HG02623 (cell line): ENCODE results near the gene KDM8.
"Not testable (repeated sequence)": the region's sequence is repeated elsewhere in the genome, so short reads cannot be mapped to it uniquely, and the experiment has no call there.

Source experiments
- ATAC-seq: cut with Tn5 transposase; IDR thresholded peaks from one replicate; pipeline ENCODE4 v1.9.1; 2021; ENCODE audit warnings: moderate library complexity; ENCODE audit not compliant: unreplicated experiment

KDM8 gene

DNA sequence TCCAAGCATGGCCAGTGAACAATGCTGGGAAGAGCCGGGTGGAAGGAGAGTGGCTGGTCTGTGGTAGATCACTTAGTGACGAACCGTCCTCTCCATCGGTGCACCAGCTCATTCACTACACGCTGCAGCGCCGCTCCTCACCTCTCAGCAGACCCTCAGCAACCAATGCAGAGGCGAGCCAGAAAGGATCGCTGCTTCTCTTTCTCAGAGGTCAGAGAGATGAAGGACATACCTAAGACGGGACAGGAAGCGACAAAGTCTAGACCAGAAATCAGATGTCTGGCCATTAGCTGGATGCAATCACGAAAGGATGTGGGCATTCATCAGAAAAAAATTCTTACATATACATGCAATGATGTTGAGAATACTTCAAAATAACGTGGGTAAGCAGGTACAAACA lies 38.3 kb downstream of the KDM8 start:
- no peak for ATAC-seq

DNA sequence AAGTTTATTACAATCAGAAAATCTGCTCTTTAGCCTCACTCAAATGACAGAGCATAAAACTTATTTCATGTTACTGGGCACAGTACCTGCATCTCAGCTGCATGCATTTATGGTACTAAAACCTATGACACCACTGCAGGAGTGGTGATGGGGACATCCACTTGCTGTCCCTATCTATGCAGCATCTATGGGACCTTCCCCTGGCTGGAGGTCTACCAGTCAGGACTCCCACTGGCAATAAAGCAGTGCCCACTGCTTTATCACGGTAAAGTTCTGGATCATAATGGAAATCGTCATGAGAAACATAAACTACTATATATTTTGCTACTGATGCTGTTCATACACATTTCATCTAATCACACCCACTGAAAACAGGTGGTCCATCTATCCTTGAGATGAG lies 39.1 kb downstream of the KDM8 start:
- ATAC-seq, result no peak

DNA sequence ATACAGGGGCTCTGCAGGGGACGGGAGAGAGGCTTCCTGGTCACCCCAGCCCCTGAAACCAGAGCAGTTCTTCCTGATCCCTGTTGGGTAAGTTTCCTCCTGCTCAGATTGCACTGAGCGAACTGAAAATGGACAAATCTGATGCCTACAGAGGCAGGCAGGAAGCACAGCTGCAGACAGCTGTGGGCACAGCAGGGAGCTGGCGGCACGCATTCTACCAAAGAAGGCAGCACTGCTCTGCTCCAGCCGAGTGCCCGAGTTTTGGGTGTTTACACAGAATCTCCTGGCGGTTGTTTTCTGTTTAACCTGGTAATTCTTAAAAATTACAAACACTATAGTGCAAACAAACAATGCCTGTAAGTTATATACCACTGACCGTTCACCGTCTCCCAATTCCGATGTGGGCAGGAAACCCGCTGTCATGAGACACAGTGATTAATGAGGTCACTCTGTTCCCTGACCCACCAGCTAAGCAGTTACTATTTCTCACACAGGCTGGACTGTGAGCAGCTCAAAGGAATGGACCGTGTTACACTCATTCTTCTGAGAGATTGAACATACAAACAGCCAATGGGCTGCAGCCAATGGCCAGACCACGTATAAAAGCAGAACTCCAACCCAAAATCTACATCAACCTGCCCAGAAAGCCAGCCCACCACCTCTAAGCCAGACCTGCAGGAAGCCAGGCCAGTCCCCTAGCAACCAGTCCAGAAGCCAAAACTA lies 39.7 kb downstream of the KDM8 start:
- no peak for ATAC-seq

DNA sequence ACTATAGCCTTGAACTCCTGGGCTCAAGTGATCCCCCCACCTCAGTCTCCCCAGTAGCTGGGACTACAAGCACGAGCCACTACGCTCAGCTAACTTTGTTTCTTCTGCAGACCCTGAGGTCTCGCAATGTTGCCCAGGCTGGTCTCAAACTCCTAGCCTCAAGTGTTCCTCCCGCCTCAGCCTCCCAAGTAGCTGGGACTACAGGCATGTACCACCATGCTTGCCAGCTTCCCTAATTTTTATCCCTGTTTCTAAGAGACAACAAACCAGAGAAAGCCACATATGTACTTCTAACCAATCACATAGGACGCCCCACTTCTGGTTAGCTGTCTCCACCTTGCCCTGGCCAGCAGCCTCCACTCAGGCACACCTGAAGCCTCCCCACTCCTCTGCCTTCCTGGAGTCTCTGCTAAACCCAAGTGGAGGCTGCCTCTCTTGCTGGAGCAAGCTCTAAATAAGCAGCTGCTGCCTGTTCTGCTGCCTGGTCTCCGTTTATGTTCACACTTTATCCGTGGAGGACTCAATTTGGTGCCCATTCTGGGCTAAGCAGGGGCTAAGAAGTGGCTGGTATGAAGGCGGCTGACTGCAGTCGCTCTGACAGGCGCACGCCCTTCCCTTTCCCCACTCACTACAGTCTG lies 40.5 kb downstream of the KDM8 start:
- no peak for ATAC-seq

DNA sequence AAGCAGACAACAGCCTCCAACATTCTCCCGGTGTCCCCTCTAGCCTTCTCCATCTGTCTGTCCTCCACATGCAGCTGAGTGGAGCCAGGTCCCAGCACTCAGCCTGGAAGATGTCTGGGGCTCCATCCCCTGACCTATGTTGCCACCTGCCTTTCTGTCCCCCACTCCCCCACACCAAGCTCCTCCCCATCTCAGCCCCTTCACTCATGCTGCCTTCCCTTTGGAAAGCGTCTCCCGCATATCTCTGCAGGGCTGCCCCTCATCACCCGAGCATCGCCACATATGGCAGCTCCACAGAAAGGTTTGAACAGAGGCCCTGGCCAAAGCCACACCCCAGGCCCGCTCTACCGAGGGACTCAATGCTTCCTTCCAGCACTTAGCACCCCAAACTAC lies 41.0 kb downstream of the KDM8 start:
- ATAC-seq, result no peak

DNA sequence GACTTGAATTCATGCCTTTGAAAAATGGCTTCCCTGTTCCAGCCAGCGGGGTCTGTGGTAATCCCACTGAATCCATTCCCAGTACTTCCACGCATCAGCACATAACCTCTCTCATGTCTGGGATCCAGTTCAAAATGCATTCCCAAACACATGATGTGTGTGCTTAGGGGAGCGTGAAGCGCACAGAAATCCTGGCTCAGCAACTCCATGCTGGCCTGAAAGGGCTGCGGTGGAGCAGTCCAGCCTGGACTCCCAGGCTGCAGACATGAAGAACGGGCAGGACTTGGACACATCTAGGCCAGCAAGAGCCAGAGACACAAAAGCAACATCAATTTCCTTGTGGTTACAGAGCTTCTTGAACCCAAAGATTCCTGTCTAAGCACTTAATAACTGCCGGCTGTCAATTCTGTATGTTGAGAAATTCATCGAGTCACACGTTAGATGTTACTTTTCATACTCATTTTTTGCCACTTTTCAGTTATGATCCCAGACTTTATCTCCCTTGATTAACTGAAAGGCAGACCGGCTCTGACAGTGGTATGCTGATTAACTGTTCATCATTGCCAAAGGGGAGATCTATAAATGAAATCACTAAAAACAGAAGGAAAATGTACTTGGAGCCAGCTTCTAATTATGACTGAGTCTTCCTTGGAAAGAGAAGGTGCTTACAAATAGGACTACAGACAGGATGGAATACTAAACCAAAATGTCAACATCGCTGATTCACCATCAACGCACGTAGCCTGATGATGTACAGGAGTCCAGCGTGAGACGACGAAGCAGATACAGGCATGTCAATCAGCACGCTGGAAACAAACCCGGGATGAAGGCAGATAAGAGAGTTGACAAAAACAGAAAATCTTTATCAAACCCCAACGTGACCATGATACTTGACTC lies 42.2 kb downstream of the KDM8 start:
- ATAC-seq, result no peak

DNA sequence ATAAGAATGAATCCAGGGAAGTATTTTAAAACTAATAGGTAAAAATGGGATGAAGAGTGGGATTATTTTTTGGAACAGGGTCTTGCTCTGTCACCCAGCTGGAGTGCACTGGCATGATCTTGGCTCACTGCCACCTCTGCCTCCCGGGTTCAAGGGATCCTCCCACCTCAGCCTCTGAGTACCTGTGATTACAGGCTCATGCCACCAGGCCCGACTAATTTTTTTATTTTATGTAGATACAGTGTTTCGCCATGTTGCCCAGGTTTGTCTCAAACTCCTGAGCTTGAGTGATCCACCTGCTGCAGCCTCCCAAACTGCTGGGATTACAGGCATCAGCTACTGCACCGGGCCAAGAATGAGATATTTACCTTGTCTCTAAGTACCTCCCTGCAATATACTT lies 43.1 kb downstream of the KDM8 start:
- no peak for ATAC-seq

DNA sequence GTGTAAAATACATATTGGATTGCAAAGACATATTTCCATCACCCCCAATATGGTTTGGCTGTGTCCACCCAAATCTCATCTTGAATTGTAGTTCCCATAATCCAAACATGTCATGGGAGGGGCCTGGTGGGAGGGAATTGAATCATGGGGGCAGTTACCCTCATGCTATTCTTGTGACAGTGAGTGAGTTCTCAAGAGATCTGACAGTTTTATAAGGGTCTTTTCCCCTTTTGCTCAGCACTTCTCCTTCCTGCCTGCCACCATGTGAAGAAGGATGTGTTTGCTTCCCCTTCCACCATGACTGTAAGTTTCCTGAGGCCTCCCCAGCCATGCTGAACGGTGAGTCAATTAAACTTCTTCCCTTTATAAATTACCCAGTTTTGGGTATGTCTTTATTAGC lies 43.8 kb downstream of the KDM8 start:
- ATAC-seq, result not testable (repeated sequence)

DNA sequence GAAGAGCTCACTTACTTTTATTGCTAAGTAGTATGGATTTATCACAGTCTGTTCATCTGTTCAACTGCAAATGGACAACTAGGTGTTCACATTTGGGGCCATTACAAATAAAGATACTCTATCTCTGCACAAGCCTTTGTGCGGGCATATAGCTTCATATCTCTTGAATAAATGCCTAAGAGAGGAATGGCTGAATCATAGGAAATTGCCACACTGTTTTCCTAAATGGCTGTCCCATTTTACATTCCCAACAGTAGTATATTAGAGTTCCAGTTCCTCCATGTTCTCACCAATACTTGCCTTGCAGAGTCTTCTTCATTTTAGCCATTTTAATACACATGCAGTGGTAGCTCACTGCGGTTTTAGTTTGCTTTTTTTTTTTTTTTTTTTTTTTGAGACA lies 44.7 kb downstream of the KDM8 start:
- no peak for ATAC-seq

DNA sequence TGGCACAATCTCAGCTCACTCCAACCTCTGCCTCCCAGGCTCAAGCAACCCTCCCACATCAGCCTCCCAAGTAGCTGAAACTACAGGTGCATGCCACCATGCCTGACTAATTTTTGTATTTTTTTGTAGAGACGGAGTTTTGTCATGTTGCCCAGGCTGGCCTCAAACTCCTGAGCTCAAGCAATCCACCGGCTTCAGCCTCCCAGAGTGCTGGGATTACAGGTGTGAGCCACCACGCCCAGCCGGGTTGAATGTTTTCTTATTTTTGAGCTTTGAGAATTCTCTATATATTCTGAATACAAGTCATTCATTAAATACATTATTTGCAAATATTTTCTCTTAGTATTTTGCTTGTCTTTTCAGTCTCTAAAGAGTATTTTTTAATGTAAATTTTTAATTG lies 45.6 kb downstream of the KDM8 start:
- not testable (repeated sequence) for ATAC-seq

DNA sequence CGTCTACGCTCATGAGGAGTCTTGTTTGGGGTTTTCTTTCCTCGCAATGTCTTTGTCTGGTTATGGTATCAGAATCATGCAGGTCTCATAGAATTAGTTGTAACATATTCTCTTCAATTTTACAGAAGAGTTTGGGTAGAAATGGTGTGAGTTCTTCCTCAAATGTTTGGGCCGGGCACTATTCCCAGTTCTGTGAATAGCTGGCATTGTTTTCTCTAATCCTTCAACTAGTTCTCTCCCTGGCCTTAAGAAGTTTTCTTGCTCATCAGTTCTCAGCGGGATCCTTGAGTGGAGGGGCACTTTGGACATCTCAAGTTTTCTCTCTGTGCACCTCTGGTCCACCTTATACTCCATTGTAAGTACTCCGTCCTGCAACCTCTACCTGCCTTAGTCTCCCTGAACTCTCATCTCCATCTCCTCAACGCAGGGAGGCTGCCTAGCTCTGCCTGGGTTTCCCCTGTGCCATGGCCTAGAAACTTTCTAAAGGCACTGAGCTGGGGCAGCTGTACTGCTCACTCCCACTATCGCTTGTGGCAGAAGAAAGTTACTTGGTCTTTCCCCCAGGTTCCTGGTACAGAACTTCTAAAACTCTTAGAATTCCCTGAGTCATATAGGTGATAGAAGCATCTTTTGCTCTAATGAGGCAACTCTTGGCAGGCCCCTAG lies 48.3 kb downstream of the KDM8 start:
- ATAC-seq, result no peak

DNA sequence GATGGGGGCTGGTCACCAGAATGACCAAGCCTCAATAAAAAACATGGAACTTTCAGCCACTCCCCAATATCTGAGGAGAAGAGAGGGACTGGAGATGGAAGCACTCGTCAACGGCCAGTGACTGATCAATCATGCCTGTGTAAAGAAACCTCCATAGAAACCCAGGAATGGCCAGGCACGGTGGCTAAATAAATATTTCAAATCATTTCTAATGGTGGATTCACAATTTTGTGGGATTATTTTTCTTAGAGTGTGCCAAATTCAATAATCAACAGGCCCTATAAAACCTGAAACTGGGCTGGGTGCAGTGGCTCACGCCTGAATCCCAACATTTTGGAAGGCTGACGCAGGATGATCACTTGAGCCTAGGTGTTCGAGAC lies 48.9 kb downstream of the KDM8 start:
- no peak for ATAC-seq

DNA sequence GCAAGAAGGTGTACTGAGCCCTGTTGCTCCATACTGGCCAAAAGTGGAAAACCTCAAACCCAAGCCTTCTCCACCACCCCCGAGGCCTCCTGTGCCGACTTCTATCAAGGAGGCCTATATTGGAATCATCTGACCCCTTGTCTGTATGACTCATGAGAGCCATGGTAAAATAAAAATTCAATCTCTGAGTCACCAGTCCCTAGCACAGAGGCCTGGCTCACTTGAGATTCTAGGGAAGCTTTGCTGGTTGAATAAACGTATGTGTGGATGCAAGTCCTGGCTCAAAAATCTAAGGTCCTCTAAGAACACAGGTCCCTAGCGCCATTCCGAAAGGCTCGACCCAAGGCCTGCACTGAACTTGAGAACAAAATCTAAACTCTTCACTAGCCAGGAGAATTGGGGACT lies 50.2 kb downstream of the KDM8 start:
- ATAC-seq, result no peak

DNA sequence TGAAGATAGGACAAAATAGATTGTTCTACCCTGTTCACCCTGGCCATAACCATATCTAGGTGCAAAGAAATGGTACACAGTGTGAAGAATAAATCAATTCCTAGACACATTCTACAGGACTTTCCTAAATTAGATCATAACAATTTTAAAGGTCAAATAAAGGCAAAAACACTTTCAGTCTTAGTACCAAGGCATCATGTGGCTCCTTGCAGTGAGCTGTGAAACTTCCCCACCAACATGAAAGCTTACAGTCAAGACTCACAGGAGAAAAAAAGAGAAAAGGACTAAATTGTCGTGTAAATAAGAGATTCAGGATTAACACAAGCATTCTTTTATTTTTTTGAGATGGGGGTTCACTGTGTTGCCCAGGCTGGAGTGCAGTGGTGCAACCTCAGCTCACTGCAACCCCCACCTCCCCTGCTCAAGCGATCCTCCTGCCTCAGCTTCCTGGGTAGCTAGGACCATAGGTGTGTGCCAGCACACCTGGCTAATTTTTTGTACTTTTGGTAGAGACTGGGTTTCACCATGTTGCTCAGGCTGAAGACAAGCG lies 51.0 kb downstream of the KDM8 start:
- ATAC-seq, result no peak

DNA sequence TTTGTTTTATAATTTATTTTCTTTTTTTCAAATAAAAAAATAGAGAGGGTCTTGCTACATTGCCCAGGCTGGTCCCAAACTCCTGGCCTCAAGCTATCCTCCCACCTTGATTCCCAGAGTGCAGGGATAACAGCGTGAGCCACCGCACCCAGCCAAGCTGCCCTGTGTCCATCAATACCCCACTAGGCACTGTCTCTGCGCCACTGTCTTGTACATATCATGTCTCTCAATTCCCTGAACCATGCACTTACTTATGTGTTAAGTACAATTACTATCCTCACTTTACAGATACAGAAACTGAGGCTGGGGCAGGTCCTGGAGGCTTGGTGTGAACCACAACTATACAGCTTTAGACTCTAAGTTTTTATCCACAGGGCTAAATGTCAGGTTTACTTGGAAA lies 53.5 kb downstream of the KDM8 start:
- ATAC-seq, result no peak

DNA sequence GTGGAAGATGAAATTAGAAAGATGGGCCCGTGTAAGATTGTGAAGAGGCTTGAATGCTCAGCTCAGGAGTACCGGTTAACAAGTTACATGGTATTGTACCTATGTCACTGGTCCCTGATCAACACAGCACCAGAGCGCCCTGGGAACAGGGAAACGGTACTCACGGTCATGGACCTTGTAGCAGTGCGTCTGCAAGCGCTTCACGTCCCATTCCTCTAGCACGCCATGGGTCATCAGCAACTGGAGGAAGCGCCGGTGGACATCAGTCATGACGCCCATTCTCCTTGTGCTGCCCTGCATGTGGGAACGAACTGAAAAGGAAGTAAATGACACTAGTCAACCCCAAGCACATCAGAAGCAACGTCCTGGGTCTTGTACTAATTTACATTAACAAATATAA lies 53.9 kb downstream of the KDM8 start:
- no peak for ATAC-seq

DNA sequence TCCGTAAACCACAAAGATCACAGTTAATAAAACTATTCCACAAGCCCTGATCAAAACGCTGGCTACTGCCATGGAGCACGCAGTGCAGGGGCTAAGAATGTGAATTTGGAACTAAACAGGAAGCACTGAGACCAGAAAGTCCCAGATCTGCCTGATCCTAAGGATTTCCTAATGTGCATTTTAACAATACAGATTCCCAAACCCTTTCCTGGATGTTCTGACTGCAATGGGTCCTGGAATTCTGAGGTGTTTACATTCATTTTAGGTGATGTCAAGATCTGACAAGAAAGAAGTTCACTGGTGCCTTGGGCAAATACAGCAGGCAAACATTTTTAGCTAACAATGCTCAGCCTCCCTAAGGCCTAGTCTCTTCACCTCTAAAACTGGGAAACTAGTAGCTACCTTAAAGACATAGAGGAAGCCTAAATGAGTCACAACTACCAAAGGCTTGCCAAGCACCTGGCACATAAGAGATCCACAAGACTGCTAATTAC lies 55.0 kb downstream of the KDM8 start:
- no peak for ATAC-seq

DNA sequence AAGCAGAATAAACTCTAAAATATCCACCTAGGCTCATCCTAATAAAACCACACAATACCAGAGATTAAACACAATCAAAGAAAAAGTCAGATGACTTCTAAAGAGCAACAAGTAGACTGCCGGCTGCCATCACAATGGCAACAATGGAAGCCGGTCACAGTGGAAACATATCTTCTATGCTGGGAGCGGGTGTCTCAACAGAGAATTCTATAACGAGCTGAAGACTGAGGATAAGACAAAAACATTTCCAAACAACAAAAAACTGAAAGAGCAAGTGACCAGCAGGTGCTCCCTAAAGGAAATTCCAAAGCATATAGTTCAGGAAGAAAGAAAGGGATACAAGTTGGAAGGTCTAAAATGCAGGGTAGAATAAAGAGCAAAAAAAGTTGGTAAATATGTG lies 56.4 kb downstream of the KDM8 start:
- no peak for ATAC-seq

DNA sequence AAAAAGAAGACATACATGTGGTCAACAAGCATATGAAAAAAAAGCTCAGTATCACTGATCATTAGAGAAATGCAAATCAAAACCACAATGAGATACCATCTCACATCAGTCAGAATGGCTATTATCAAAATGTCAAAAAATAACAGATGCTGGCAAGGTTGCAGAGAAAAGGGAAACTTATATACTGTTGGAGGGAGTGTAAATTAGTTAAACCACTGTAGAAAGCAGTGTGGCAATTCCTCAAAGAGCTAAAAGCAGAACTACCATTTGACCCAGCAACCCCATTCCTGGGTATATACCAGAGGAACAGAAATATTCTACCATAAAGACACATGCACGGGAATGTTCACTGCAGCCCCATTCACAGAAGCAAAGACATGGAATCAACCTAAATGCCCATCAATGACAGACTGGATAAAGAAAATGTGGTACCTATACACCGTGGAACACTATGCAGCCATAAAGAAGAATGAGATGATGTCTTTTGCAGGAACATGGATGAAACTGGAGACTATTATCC lies 59.6 kb downstream of the KDM8 start:
- ATAC-seq, result not testable (repeated sequence)

DNA sequence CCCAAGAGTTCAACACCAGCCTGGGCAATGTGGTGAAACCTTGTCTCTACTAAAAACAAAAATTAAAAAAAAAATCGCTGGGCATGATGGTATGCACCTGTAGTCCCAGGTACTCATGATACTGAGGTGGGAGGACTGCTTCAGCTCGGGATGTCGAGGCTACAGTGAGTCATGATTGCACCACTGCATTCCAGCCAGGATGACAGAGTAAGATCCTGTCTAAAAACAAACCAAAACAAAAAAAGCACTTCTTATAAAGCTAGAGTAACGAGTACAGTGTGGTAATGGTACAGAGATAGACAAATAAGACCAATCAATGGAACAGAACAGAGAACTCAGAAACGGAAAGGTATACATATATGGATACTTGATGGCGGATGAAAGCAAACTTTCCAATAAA lies 60.8 kb downstream of the KDM8 start:
- ATAC-seq, result no peak

DNA sequence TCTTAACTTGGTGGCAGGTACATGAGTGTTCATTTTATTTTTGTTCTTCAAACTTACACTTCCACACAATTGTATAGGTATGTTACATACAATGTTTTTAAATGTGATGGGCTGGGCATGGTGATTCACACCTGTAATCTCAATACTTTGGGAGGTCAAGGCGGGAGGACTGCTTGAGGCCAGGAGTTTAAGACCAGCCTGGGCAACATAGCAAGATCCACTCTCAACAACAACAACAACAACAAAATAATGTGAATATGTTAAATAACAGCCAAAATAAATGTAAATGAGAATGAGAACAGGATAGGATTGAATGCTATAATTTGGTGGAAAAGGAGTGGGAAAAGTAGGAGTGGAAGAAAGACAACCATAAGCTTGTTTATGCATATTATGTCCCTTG lies 62.7 kb downstream of the KDM8 start:
- no peak for ATAC-seq
